Measurements from ENCODE around the gene FAAH.

The FAAH gene

GRCh38 chr1:46401154-46401913 is 7.2 kb downstream of the FAAH start:
- DNase-seq = no peak

GRCh38 chr1:46401964-46402626 is 8.0 kb downstream of the FAAH start:
- peak; percentile 29 for DNase-seq

- DNase-seq = no peak
Observed at GRCh38 chr1:46403916-46404315, 9.8 kb downstream of the FAAH start.

GRCh38 chr1:46404482-46405196 is 10.5 kb downstream of the FAAH start:
- DNase-seq = no peak

GRCh38 chr1:46405197-46405555 is 11.1 kb downstream of the FAAH start:
- DNase-seq = no peak

GRCh38 chr1:46405724-46406123 is 11.6 kb downstream of the FAAH start:
- DNase-seq = no peak

- DNase-seq = no peak
Observed at GRCh38 chr1:46406881-46407608, 12.9 kb downstream of the FAAH start.

GRCh38 chr1:46407636-46408035 is 13.5 kb downstream of the FAAH start:
- DNase-seq = no peak

GRCh38 chr1:46408356-46409062 is 14.4 kb downstream of the FAAH start:
- no peak for DNase-seq

GRCh38 chr1:46409063-46409372 is 14.9 kb downstream of the FAAH start:
- DNase-seq = no peak

- no peak for DNase-seq
Observed at GRCh38 chr1:46410156-46411009, 16.3 kb downstream of the FAAH start.

GRCh38 chr1:46411010-46411405 is 16.9 kb downstream of the FAAH start:
- DNase-seq = no peak

- no peak for DNase-seq
Observed at GRCh38 chr1:46411601-46412341, 17.7 kb downstream of the FAAH start.

GRCh38 chr1:46412893-46413595 is 18.9 kb downstream of the FAAH start:
- no peak for DNase-seq

GRCh38 chr1:46413596-46413985 is 19.5 kb downstream of the FAAH start:
- peak; percentile 79 for DNase-seq

- DNase-seq = no peak
Observed at GRCh38 chr1:46415514-46415913, 21.4 kb downstream of the FAAH start.

GRCh38 chr1:46418976-46419375 is 24.9 kb downstream of the FAAH start:
- DNase-seq = no peak

GRCh38 chr1:46420533-46420915 is 26.4 kb downstream of the FAAH start:
- no peak for DNase-seq

GRCh38 chr1:46421739-46422138 is 27.6 kb downstream of the FAAH start:
- no peak for DNase-seq

- DNase-seq = no peak
Observed at GRCh38 chr1:46422261-46422871, 28.2 kb downstream of the FAAH start.
